H1 (cell line): ENCODE data around the gene ARMC6. TPM values are rescaled to one million over a fixed set of nuclear protein-coding genes. Genes with fewer than 3 reads are reported as not detected.
"Not testable (repeated sequence)": the region's sequence is repeated elsewhere in the genome, so short reads cannot be mapped to it uniquely, and the experiment has no call there.

ENCODE experiments used
- CTCF ChIA-PET: fragments of 300-600 bp; sonication (Branson Sonifier 250); formaldehyde crosslinking; loops from one replicate; lab custom pipeline; 2021; ENCODE audit not compliant: partially characterized antibody; lab: Charles Lee
- POLR2A ChIA-PET: fragments of 300-600 bp; sonication (Branson Sonifier 250); formaldehyde crosslinking; loops from one replicate; lab custom pipeline; 2021; ENCODE audit warnings: inconsistent platforms; ENCODE audit not compliant: partially characterized antibody; lab: Charles Lee
- DNase-seq, 2 experiments: peaks; one replicate each; pipeline versions ENCODE4 v3.0.0 to v3.0.0-alpha.2; 2010 to 2022; ENCODE audit warnings: low spot score in 2 of 2, low read depth in 1 of 2, mixed read lengths in 1 of 2
- FAIRE-seq: peaks from 2 replicates; lab custom pipeline; 2011; peaks lifted over from hg19 to GRCh38; lab: Jason Lieb, UNC
- H2AFZ ChIP-seq: 2 replicates; pipeline ENCODE4 v1.8.1; 2012; ENCODE audit warnings: low read length, inconsistent platforms
- H2AK5ac ChIP-seq: 2 replicates; pipeline ENCODE4 v1.6.1; 2013; ENCODE audit warnings: low read depth, low read length
- H2BK120ac ChIP-seq: replicated peaks from 2 replicates; pipeline ENCODE3; 2013; ENCODE audit warnings: low read depth, low read length, inconsistent platforms
- H2BK12ac ChIP-seq: 2 replicates; pipeline ENCODE4 v1.6.1; 2013; ENCODE audit warnings: low read depth, low read length
- H2BK15ac ChIP-seq: 2 replicates; pipeline ENCODE4 v1.6.1; 2013; ENCODE audit warnings: low read length
- H2BK20ac ChIP-seq: 2 replicates; pipeline ENCODE4 v1.6.1; 2013; ENCODE audit warnings: low read length
- H2BK5ac ChIP-seq: 2 replicates; pipeline ENCODE4 v1.6.1; 2013; ENCODE audit warnings: low read depth, low read length
- H3K14ac ChIP-seq: 2 replicates; pipeline ENCODE4 v1.6.1; 2013; ENCODE audit warnings: inconsistent platforms; ENCODE audit not compliant: insufficient read length
- H3K18ac ChIP-seq: 2 replicates; pipeline ENCODE4 v1.6.1; 2013; ENCODE audit warnings: low read length; ENCODE audit errors: extremely low read depth
- H3K23ac ChIP-seq: 2 replicates; pipeline ENCODE4 v1.6.1; 2013; ENCODE audit warnings: inconsistent platforms; ENCODE audit not compliant: insufficient read length
- H3K23me2 ChIP-seq: 2 replicates; pipeline ENCODE4 v1.6.1; 2013; ENCODE audit warnings: low read depth, low read length
- H3K27ac ChIP-seq: 2 replicates; pipeline ENCODE4 v1.6.1; 2011; ENCODE audit warnings: low read depth, low read length, inconsistent platforms
- H3K27me3 ChIP-seq, 4 experiments: replicated peaks in 1 of 4; 1 replicate in 1 of 4; 2 replicates in 3 of 4; pipeline versions ENCODE4 v1.6.1 to v1.8.1; 2011 to 2013; ENCODE audit warnings: low read length in 3 of 4, mild to moderate bottlenecking in 3 of 4, inconsistent platforms in 2 of 4, mixed read lengths in 2 of 4, moderate library complexity in 1 of 4; ENCODE audit not compliant: control insufficient read depth in 3 of 4, insufficient read depth in 3 of 4; ENCODE audit errors: extremely low read depth in 1 of 4
- H3K36me3 ChIP-seq, 4 experiments: 2 replicates each; pipeline versions ENCODE4 v1.6.1 to v1.8.1; 2011 to 2013; ENCODE audit warnings: mild to moderate bottlenecking in 4 of 4, low read length in 3 of 4, moderate library complexity in 2 of 4, control low read depth in 1 of 4, inconsistent platforms in 1 of 4; ENCODE audit not compliant: insufficient read depth in 4 of 4, control insufficient read depth in 2 of 4
- H3K4ac ChIP-seq: replicated peaks from 2 replicates; pipeline ENCODE3; 2013; ENCODE audit warnings: low read length, low read depth, mixed read lengths, inconsistent platforms; ENCODE audit not compliant: insufficient read length
- H3K4me1 ChIP-seq, 4 experiments: replicated peaks in 1 of 4; 1 replicate in 1 of 4; 2 replicates in 3 of 4; pipeline versions ENCODE4 v1.6.1 to v1.8.1; 2011 to 2013; ENCODE audit warnings: low read length in 3 of 4, inconsistent platforms in 2 of 4, mixed read lengths in 1 of 4; ENCODE audit not compliant: insufficient read depth in 4 of 4, control insufficient read depth in 3 of 4
- H3K4me2 ChIP-seq, 2 experiments: 2 replicates each; pipeline versions ENCODE4 v1.6.1 to v1.8.1; 2011 to 2013; ENCODE audit warnings: low read depth in 2 of 2, low read length in 2 of 2, control low read depth in 1 of 2, inconsistent platforms in 1 of 2, mild to moderate bottlenecking in 1 of 2; ENCODE audit not compliant: insufficient read depth in 1 of 2
- H3K4me3 ChIP-seq, 4 experiments: fragments of 200-600, 300-600 bp in 1 of 4; sonication (generic), shearing (Covaris generic), sonication (Bioruptor Twin) in 1 of 4; 2 replicates each; pipeline versions ENCODE4 v1.5.1 to v1.8.1; 2011 to 2016; ENCODE audit warnings: low read length in 4 of 4, low read depth in 3 of 4, control low read depth in 2 of 4, inconsistent platforms in 2 of 4, mild to moderate bottlenecking in 2 of 4, mixed read lengths in 1 of 4, moderate library complexity in 1 of 4; ENCODE audit not compliant: insufficient read depth in 2 of 4; ENCODE audit errors: extremely low read depth in 1 of 4
- H3K56ac ChIP-seq: replicated peaks from 2 replicates; pipeline ENCODE3; 2013; ENCODE audit warnings: low read depth, mild to moderate bottlenecking, mixed read lengths, low read length, inconsistent platforms; ENCODE audit not compliant: insufficient read length
- H3K79me1 ChIP-seq: 2 replicates; pipeline ENCODE4 v1.6.1; 2013; ENCODE audit warnings: low read depth, low read length, control low read depth
- H3K79me2 ChIP-seq, 2 experiments: 2 replicates each; pipeline versions ENCODE4 v1.6.1 to v1.8.1; 2012 to 2013; ENCODE audit warnings: low read length in 2 of 2, mild to moderate bottlenecking in 2 of 2, inconsistent platforms in 1 of 2; ENCODE audit not compliant: insufficient read depth in 2 of 2, control insufficient read depth in 1 of 2
- H3K9ac ChIP-seq, 4 experiments: replicated peaks in 1 of 4; 1 replicate in 1 of 4; 2 replicates in 3 of 4; pipeline versions ENCODE4 v1.6.1 to v1.8.1; 2011 to 2013; ENCODE audit warnings: low read depth in 3 of 4, low read length in 3 of 4, control low read depth in 2 of 4, mild to moderate bottlenecking in 2 of 4, moderate library complexity in 2 of 4, inconsistent platforms in 1 of 4; ENCODE audit errors: extremely low read depth in 1 of 4
- H3K9me3 ChIP-seq, 2 experiments: 2 replicates each; pipeline versions ENCODE4 v1.6.1 to v1.8.1; 2012 to 2013; ENCODE audit warnings: mild to moderate bottlenecking in 2 of 2, moderate library complexity in 2 of 2, control low read depth in 1 of 2, inconsistent platforms in 1 of 2, low read depth in 1 of 2, low read length in 1 of 2, mixed read lengths in 1 of 2; ENCODE audit not compliant: insufficient read depth in 2 of 2
- H4K20me1 ChIP-seq, 2 experiments: replicated peaks in 1 of 2; 2 replicates each; pipeline versions ENCODE3 to v1.8.1; 2011 to 2013; ENCODE audit warnings: inconsistent platforms in 2 of 2, low read length in 2 of 2, mild to moderate bottlenecking in 1 of 2; ENCODE audit not compliant: insufficient read depth in 2 of 2, control insufficient read depth in 1 of 2
- H4K5ac ChIP-seq: 2 replicates; pipeline ENCODE4 v1.6.1; 2013; ENCODE audit warnings: low read length, low read depth, mixed read lengths, inconsistent platforms; ENCODE audit not compliant: insufficient read length
- H4K8ac ChIP-seq: 2 replicates; pipeline ENCODE4 v1.8.0; 2013; ENCODE audit warnings: mild to moderate bottlenecking, moderate library complexity, low read length, inconsistent platforms; ENCODE audit not compliant: insufficient read depth; ENCODE audit errors: extremely low read depth
- H4K91ac ChIP-seq: replicated peaks from 2 replicates; pipeline ENCODE3; 2013; ENCODE audit warnings: low read length, mixed read lengths, inconsistent platforms; ENCODE audit not compliant: insufficient read length
- WGBS, 2 experiments: shearing (Covaris generic) in 1 of 2; methylation state at CpG; one replicate each; pipeline versions ENCODE4 v1.1.6 to v1.1.7; 2013 to 2015; ENCODE audit warnings: low lambda C conversion rate in 2 of 2, mixed read lengths in 2 of 2, inconsistent platforms in 1 of 2, low coverage in 1 of 2, missing lambda C conversion rate in 1 of 2; ENCODE audit not compliant: insufficient replicate concordance in 2 of 2, insufficient coverage in 1 of 2, insufficient read length in 1 of 2; ENCODE audit errors: extremely low coverage in 1 of 2, missing lambda C conversion rate in 1 of 2; 5-methylcytosine and 5-hydroxymethylcytosine counted together
- polyA plus RNA-seq, 7 experiments: library from polyadenylated mRNA; depleted of rRNA in 3 of 7; stranded (reverse) in 5 of 7; unstranded in 2 of 7; fragments of >200 nt in 5 of 7; fragments of 200-250 nt in 2 of 7; gene quantifications; 1 replicate in 5 of 7; 2 replicates in 1 of 7; 4 replicates in 1 of 7; pipeline versions ENCODE4 v1.2.1 to v1.2.3, GENCODE V29; 2011 to 2013; ENCODE audit warnings: missing spikeins in 2 of 7, mixed read lengths in 2 of 7
- total RNA-seq: library from RNA; stranded (reverse); fragmentation: NEBNext Ultra II Directional; extraction: Animal tissue kit (Norgen Biotek cat#: 25700); gene quantifications from 2 replicates; pipeline ENCODE4 v1.2.1, GENCODE V29; 2021

ARMC6 gene
- total and polyA plus RNA-seq, 2 of the 8 experiments (the other 6 are each of a cell fraction or from before 2014, with no cell fraction given): 67.1 to 68.3 TPM

GRCh38 chr19:19102566-19102965 lies 69.2 kb downstream of the ARMC6 start:
- H4K20me1 ChIP-seq, H3K4me2 ChIP-seq, DNase-seq, H3K23me2 ChIP-seq, H3K56ac ChIP-seq, H3K4ac ChIP-seq, H2BK120ac ChIP-seq, FAIRE-seq, H3K79me1 ChIP-seq, H3K27me3 ChIP-seq, H3K23ac ChIP-seq, H3K9ac ChIP-seq, H3K36me3 ChIP-seq, H2BK15ac ChIP-seq, H3K18ac ChIP-seq, H2BK12ac ChIP-seq, H2AK5ac ChIP-seq, H2BK5ac ChIP-seq, H3K9me3 ChIP-seq, H3K27ac ChIP-seq, H3K14ac ChIP-seq, H4K91ac ChIP-seq, H2AFZ ChIP-seq, H3K4me3 ChIP-seq, H2BK20ac ChIP-seq, H4K5ac ChIP-seq, H4K8ac ChIP-seq, H3K79me2 ChIP-seq: not testable (repeated sequence)
- 97% methylated on average over 10 of the region's 10 CpGs; no CpG with 5 or more reads in 1 of the 2 experiments for WGBS, 2 experiments
- ChIA-PET CTCF (interaction anchor here (0.6 to 1.9 kb wide), 3 partner anchors 13 to 49 kb away, joined by 3 to 7 read pairs (median 3); no protein-coding TSS in a partner anchor), POLR2A (interaction anchor here (1.2 to 5.7 kb wide), 3 partner anchors 12 to 39 kb away, joined by 3 to 31 read pairs (median 21); partner anchors contain the start of gene SLC25A42)
- H3K4me1 ChIP-seq: peaks cover 0 to 14% (median 9%) of the 10 kb centered on the region in 4 experiments; a peak in 6 of 7 replicates
